Hematopoietic multipotent progenitor cell treated with erythropoietin and hydrocortisone succinate and interleukin-3 and kit ligand, for 8 days (in vitro differentiated cells): Measurements from ENCODE around the gene PBX3.

Experiments used
- DNase-seq: peaks from one replicate; pipeline ENCODE4 v3.0.0-alpha.2; 2015

Gene PBX3

DNA sequence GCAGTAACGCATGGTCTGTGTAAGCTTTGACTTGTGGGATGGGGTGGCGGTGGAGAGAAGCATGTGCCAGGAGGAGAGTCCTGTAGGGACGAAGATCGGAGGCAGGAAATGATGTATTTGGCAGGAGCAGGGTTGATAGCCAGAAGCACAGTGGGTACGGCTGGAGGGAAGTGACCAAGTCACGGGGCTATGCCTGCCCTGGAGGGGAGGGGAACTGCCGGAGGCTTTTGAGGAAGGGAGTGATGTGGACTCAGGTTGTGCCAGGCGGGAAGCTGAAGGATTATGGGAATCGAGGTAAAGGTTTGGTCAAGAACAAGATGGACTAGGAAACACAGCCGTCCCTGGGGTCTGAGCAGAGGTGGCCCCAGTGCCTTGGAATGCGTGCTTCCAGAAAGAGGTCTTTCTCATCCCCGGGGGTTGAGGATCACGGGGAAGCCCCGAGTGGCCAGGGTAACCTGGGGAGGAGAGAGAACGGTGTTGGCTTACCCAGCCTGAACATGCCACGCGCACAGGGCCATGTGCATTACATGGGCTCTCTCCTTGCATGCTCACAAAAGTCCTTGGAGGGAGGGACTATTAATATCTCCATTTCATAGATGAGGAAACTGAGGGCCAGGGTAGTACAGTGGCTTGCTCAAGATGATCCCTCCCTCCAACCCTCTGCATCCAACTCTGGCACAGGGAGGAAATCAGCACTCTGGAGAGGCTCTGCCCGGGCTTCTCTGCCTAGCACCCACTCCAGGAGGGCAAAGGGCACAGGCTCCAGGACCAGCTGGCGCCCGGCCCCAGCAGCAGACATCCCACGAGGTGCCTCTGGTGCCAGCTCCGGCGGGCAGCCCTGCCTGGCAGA is 253.8 kb downstream of the PBX3 start:
- DNase-seq: no peak

DNA sequence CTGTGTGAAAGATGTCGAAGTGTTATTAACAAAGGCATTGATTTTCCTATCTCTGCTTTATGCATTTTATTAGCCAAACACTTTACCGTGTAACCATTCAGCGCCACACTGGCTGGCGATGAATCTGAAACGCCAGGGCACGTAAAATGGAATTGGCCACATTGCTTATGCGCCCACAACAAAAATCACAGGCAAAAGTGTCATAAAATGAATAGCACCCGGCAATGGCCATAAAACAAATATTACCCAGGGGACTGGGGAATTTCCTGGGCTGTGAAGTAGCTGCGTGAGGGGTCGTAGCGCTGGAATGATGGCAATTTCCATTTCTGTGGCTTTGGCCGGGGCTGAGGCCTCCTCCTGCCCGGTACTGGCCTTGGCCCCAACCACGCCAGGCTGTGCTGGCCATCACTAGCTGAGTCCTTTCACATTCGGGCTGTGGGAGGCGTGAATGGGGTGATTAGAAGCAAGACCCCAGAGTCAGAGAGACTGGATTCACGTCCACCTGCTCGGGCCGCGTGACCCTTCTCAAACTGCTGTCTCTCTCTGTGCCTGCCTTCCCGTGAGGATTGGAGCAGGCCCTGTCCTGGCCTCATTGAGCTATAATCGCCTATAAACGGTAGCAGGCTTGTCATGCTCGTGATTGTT is 254.5 kb downstream of the PBX3 start:
- DNase-seq: no peak

DNA sequence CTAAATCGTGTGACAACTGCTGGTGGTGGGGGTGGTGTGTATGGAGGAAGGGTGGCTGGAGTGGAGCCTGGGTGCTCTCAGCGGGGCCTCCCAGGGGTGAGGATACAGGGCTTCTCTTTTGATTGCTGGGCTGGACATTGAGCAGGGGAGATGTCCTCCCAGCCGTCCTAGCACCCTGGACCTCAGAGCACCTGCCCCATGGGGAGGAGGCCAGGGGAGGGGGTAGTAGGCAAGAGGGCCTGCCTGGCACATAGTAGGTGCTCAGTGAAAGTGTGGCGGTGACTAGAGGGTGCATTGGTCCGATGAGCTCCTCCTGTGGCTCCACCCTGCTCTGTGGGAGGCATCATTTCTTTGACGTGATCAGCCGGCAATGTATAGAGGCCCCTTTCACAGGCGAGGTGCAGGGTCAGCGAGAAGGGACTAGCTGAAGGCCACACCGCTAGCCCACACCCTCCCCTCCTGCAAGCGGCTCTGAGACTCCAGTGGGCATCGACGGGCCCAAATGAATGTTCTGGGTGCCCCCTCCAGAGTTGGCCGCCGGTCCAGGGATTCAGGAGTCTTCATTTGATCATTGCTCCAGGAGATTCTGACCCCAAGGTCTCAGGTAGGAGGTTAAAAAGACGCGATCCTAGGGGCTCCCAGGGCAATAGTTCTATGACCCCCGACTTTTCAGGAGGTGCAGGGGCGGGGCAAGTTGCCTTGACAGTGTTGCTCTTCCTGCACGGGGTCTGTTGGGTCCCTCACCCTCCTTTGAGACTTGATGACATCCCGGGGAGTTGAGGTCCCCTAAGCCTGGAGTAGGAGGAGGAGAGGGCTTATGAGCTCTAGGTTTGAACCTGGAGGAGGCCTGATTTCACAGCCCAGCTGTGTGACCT is 255.5 kb downstream of the PBX3 start:
- DNase-seq: no peak

DNA sequence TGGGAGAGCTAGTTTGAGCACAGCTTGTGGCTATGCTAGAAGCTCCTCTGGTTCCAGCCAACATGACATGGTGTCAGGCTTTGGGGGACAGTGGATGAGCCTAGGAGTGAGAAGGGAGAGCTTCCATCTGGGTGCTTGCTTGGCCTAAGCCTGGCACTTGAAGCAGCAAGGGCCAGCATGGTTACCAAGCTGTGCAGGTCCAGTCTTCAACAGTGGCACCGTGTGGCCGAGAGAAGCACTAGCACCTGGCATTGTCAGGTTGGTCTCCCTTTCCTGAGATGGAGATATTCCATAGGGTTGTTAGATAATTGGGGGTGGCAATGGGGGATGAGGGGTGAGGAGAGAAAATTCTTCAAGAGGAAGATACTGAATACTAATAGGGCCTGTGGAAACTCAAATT is 261.9 kb downstream of the PBX3 start:
- no peak for DNase-seq

DNA sequence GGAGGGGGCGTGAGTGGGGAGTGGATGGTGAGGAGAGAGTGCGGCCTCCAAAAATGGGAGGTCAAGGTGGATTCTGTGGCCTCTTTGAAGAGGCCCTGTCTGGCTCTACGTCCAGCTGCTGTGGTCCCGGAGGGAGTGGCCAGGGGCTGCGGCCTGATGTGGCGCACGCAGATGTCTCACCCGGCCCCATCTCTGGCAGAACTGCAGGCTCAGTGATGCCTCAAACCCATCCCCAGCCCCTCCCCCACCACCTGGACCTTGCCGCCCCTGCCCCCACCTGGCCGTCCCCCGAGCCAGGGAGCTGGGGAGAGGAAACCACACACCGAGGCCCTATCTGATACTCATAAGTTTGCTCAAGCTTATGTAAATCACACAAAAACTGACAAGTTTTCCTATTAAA is 267.6 kb downstream of the PBX3 start:
- no peak for DNase-seq

DNA sequence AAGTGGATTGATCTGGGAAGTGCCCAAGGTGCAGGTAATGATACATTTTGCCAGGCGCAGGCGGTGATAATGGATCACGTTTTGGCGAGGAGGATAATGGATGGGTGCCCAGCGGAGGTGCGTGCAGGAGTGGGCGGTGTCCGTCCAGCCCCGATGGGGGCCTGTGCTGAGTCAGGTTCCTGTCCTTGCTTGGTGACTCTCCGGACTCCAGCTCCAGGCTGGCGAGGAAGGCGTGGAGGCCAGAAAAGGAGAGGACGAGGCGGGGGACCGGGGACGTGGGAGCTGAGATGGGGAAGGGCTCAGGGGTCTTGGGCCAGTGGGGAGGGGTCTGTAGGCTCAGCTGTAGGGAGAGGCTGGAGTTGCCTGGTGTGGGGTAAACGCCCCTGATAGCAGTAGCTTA is 268.3 kb downstream of the PBX3 start:
- DNase-seq: no peak

DNA sequence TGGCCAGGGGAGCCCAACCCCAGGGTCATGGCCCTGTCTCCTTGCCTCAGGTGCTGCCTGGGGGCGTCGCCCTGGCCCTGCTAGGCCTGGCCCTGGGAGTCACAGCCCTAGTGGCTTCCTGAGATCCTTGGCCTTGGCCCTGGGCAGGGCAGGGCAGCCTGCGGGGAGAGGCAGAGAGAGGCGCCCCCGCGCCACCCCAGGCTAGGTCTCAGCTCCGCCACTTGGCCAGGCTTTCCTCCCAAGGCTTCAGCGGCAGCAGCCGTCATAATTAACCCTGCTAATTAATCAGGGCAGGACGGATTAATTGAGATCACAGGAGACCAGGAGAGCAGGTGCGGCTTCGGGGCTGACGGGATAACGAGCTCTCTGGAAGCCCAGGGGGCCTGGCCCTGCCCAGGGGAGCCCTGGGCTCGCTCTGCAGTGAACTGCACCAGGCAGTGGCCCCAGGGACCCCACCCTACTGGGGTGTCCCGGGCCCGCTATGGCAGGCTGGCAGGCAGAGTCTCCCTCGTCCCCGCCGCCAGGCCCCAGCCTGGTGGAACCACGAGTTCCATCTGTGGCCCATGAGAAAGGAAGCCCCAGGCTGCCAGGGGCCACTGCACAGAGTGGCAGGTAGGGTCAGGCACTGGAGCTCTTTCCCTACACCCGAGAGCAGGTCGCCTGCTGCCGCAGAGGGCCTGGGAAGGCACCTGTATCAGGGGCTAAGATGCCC is 269.6 kb downstream of the PBX3 start:
- no peak for DNase-seq
